HG03575 (cell line): ENCODE data around the gene RFX4.
"Not testable (repeated sequence)": the region's sequence is repeated elsewhere in the genome, so short reads cannot be mapped to it uniquely, and the experiment has no call there.

Experiments used
- ATAC-seq: cut with Tn5 transposase; IDR thresholded peaks from one replicate; pipeline ENCODE4 v1.9.1; 2021; ENCODE audit not compliant: unreplicated experiment, insufficient number of reproducible peaks, low FRiP score; ENCODE audit errors: extremely low read depth

Gene RFX4

GRCh38 chr12:106679574-106679973 is 96.8 kb downstream of the RFX4 start:
- no peak for ATAC-seq

- no peak for ATAC-seq
Measured at GRCh38 chr12:106680280-106680679, 97.5 kb downstream of the RFX4 start.

GRCh38 chr12:106681210-106681609 is 98.4 kb downstream of the RFX4 start:
- ATAC-seq, result no peak

GRCh38 chr12:106682594-106683234 is 99.9 kb downstream of the RFX4 start:
- no peak for ATAC-seq

- ATAC-seq, result no peak
Measured at GRCh38 chr12:106684497-106684896, 101.7 kb downstream of the RFX4 start.

GRCh38 chr12:106685381-106685780 is 102.6 kb downstream of the RFX4 start:
- ATAC-seq, result no peak

GRCh38 chr12:106687672-106688071 is 104.9 kb downstream of the RFX4 start:
- no peak for ATAC-seq

- no peak for ATAC-seq
Measured at GRCh38 chr12:106690569-106691305, 107.9 kb downstream of the RFX4 start.

GRCh38 chr12:106692033-106692432 is 109.2 kb downstream of the RFX4 start:
- ATAC-seq, result not testable (repeated sequence)

- ATAC-seq, result no peak
Measured at GRCh38 chr12:106692896-106693820, 110.4 kb downstream of the RFX4 start.

- no peak for ATAC-seq
Measured at GRCh38 chr12:106696071-106696470, 113.3 kb downstream of the RFX4 start.

- ATAC-seq, result no peak
Measured at GRCh38 chr12:106696681-106697417, 114.0 kb downstream of the RFX4 start.

GRCh38 chr12:106704081-106704480 is 121.3 kb downstream of the RFX4 start:
- no peak for ATAC-seq

- no peak for ATAC-seq
Measured at GRCh38 chr12:106705971-106706370, 123.2 kb downstream of the RFX4 start.

- ATAC-seq, result no peak
Measured at GRCh38 chr12:106709068-106709511, 126.3 kb downstream of the RFX4 start.

GRCh38 chr12:106710143-106710893 is 127.5 kb downstream of the RFX4 start:
- ATAC-seq, result no peak

GRCh38 chr12:106711316-106711715 is 128.5 kb downstream of the RFX4 start:
- ATAC-seq, result no peak

GRCh38 chr12:106712768-106713167 is 130.0 kb downstream of the RFX4 start:
- ATAC-seq, result no peak
